IMR-90 (cell line): Measurements from ENCODE around the gene TRAPPC12. TPM values are rescaled to one million over a fixed set of nuclear protein-coding genes. Genes with fewer than 3 reads are reported as not detected.
A peak's percentile ranks its signal among the peaks of the same experiment; 100 is the strongest.

ENCODE experiments used
- ATAC-seq: fragments of 200-7000 bp; cut with Tn5 transposase; 2 replicates; pipeline ENCODE4 v1.9.1; 2020; ENCODE audit warnings: low read depth, mild to moderate bottlenecking, moderate library complexity
- BruUV-seq: library from RNA; stranded (reverse); fragments of 400-500 nt; replicated peaks from 2 replicates; lab custom pipeline; 2021; lab: Mats Ljungman, UMichigan
- CTCF ChIA-PET: fragments of 300-600 bp; formaldehyde crosslinking; extraction: SDS; loops from one replicate; lab custom pipeline; 2021; ENCODE audit warnings: antibody characterized with exemption; lab: Yijun Ruan, JAX
- POLR2A ChIA-PET: fragments of 300-600 bp; sonication (Branson Sonifier 250); formaldehyde crosslinking; loops from one replicate; lab custom pipeline; 2022; ENCODE audit warnings: antibody characterized with exemption; ENCODE audit not compliant: unreplicated experiment; lab: Charles Lee
- DNase-seq: peaks from one replicate; pipeline ENCODE4 v3.0.0; 2013
- H2AFZ ChIP-seq: replicated peaks from 2 replicates; pipeline ENCODE3; 2013; ENCODE audit warnings: low read length, mild to moderate bottlenecking; ENCODE audit not compliant: poor library complexity
- H2AK5ac ChIP-seq: 2 replicates; pipeline ENCODE4 v1.6.1; 2013; ENCODE audit warnings: low read depth, low read length, inconsistent platforms
- H2AK9ac ChIP-seq: replicated peaks from 2 replicates; pipeline ENCODE3; 2013; ENCODE audit warnings: mild to moderate bottlenecking, low read depth, low read length, moderate library complexity; ENCODE audit not compliant: poor library complexity
- H2BK120ac ChIP-seq: 2 replicates; pipeline ENCODE4 v1.6.1; 2013; ENCODE audit warnings: low read depth, low read length, inconsistent platforms
- H2BK15ac ChIP-seq: 3 replicates; pipeline ENCODE4 v1.6.1; 2013; ENCODE audit warnings: low read depth, low read length, inconsistent platforms
- H2BK20ac ChIP-seq: 2 replicates; pipeline ENCODE4 v1.6.1; 2013; ENCODE audit warnings: low read depth, mild to moderate bottlenecking, inconsistent platforms, low read length, moderate library complexity
- H2BK5ac ChIP-seq: 2 replicates; pipeline ENCODE4 v1.6.1; 2013; ENCODE audit warnings: mild to moderate bottlenecking, low read depth, low read length, inconsistent platforms; ENCODE audit not compliant: poor library complexity, severe bottlenecking
- H3K14ac ChIP-seq: replicated peaks from 2 replicates; pipeline ENCODE4 v1.6.1; 2013; ENCODE audit warnings: low read depth, low read length, inconsistent platforms
- H3K18ac ChIP-seq: 2 replicates; pipeline ENCODE4 v1.6.1; 2013; ENCODE audit warnings: low read depth, low read length, control low read depth
- H3K23ac ChIP-seq: 2 replicates; pipeline ENCODE4 v1.6.1; 2013; ENCODE audit warnings: low read depth, low read length, inconsistent platforms
- H3K27ac ChIP-seq: 2 replicates; pipeline ENCODE4 v1.5.1; 2013; ENCODE audit warnings: mild to moderate bottlenecking, control low read depth, low read length; ENCODE audit not compliant: insufficient read depth
- H3K27me3 ChIP-seq: 2 replicates; pipeline ENCODE4 v1.6.1; 2013; ENCODE audit warnings: low read length; ENCODE audit not compliant: control insufficient read depth, insufficient read depth
- H3K36me3 ChIP-seq: 2 replicates; pipeline ENCODE4 v1.6.1; 2013; ENCODE audit warnings: low read length, mixed read lengths; ENCODE audit not compliant: control insufficient read depth, insufficient read depth
- H3K4ac ChIP-seq: 2 replicates; pipeline ENCODE4 v1.6.1; 2013; ENCODE audit warnings: low read depth, low read length, inconsistent platforms
- H3K4me1 ChIP-seq: 2 replicates; pipeline ENCODE4 v1.6.1; 2013; ENCODE audit warnings: low read length, mixed read lengths; ENCODE audit not compliant: control insufficient read depth, insufficient read depth
- H3K4me2 ChIP-seq: 2 replicates; pipeline ENCODE4 v1.6.1; 2013; ENCODE audit warnings: low read depth, mild to moderate bottlenecking, control low read depth, low read length, moderate library complexity
- H3K4me3 ChIP-seq: 2 replicates; pipeline ENCODE4 v1.5.1; 2013; ENCODE audit warnings: low read depth, mild to moderate bottlenecking, control low read depth, low read length, moderate library complexity; ENCODE audit not compliant: insufficient read depth
- H3K56ac ChIP-seq: 2 replicates; pipeline ENCODE4 v1.6.1; 2013; ENCODE audit warnings: low read length, inconsistent platforms; ENCODE audit not compliant: insufficient read depth; ENCODE audit errors: extremely low read depth
- H3K79me1 ChIP-seq, 2 experiments: 2 replicates each; pipeline ENCODE4 v1.6.1; 2013; ENCODE audit warnings: low read length in 2 of 2, inconsistent platforms in 1 of 2, low read depth in 1 of 2
- H3K9ac ChIP-seq: 2 replicates; pipeline ENCODE4 v1.6.1; 2013; ENCODE audit warnings: low read depth, low read length, control low read depth
- H3K9me1 ChIP-seq: 2 replicates; pipeline ENCODE4 v1.6.1; 2013; ENCODE audit warnings: low read length, inconsistent platforms; ENCODE audit not compliant: insufficient read depth
- H3K9me3 ChIP-seq: 2 replicates; pipeline ENCODE4 v1.6.1; 2013; ENCODE audit warnings: low read length; ENCODE audit not compliant: control insufficient read depth, insufficient read depth
- H4K20me1 ChIP-seq: 2 replicates; pipeline ENCODE4 v1.6.1; 2013; ENCODE audit warnings: low read length, inconsistent platforms; ENCODE audit not compliant: insufficient read depth
- H4K5ac ChIP-seq: 2 replicates; pipeline ENCODE4 v1.6.1; 2013; ENCODE audit warnings: mild to moderate bottlenecking, low read depth, low read length, control low read depth
- H4K8ac ChIP-seq, 2 experiments: 2 replicates each; pipeline ENCODE4 v1.6.1; 2013; ENCODE audit warnings: low read depth in 2 of 2, low read length in 2 of 2, control low read depth in 1 of 2, inconsistent platforms in 1 of 2
- H4K91ac ChIP-seq: 2 replicates; pipeline ENCODE4 v1.6.1; 2013; ENCODE audit warnings: low read depth, low read length, inconsistent platforms; ENCODE audit not compliant: insufficient read depth
- BHLHE40 ChIP-seq: fragments of 150-350 bp; IDR thresholded peaks from 2 replicates; pipeline ENCODE4 v1.6.1; 2016; ENCODE audit warnings: mild to moderate bottlenecking, low read depth, low read length
- MXI1 ChIP-seq: IDR thresholded peaks from 2 replicates; pipeline ENCODE4 v1.6.1; 2012; ENCODE audit warnings: low read depth, mild to moderate bottlenecking, low read length, moderate library complexity, borderline replicate concordance
- RAD21 ChIP-seq: IDR thresholded peaks from 2 replicates; pipeline ENCODE4 v1.6.1; 2012; ENCODE audit warnings: low read length, improper control_type of control experiment
- SMC3 ChIP-seq: fragments of 150-350 bp; IDR thresholded peaks from 2 replicates; pipeline ENCODE4 v1.6.1; 2016; ENCODE audit warnings: low read depth, mild to moderate bottlenecking, antibody characterized with exemption, low read length, moderate library complexity
- USF2 ChIP-seq: fragments of 150-350 bp; IDR thresholded peaks from 2 replicates; pipeline ENCODE4 v1.6.1; 2017; ENCODE audit warnings: mild to moderate bottlenecking, antibody characterized with exemption, low read length, low read depth
- WGBS, 2 experiments: methylation state at CpG; one replicate each; pipeline versions ENCODE4 v1.1.5 to v1.1.7; 2013; ENCODE audit warnings: missing lambda C conversion rate in 2 of 2; ENCODE audit not compliant: insufficient read length in 1 of 2; ENCODE audit errors: extremely low coverage in 2 of 2; 5-methylcytosine and 5-hydroxymethylcytosine counted together
- dilution Hi-C: fragments of 300-500 bp; cut with HindIII; formaldehyde crosslinking; loops from one replicate; pipeline ENCODE4 v1.14.3; 2018; ENCODE audit warnings: low sequenced_read_pairs; ENCODE audit not compliant: unreplicated experiment
- in situ Hi-C: fragments of 300-500 bp; cut with MboI; formaldehyde crosslinking; loops from 3 replicates; pipeline ENCODE4 v1.14.3; 2019; ENCODE audit warnings: low sequenced_read_pairs, inconsistent platforms, mixed read lengths
- intact Hi-C: fragments of 100-400 bp; cut with micrococcal nuclease; formaldehyde crosslinking; loops from 2 replicates; pipeline ENCODE4 v1.10.0; 2022
- polyA plus RNA-seq, 3 experiments: library from polyadenylated mRNA; depleted of rRNA; stranded (reverse); fragments of >200 nt; gene quantifications; 2 replicates each; pipeline ENCODE4 v1.2.3, GENCODE V29; 2012; ENCODE audit warnings: low replicate concordance in 1 of 3
- total RNA-seq: library from RNA; depleted of rRNA; stranded (reverse); fragments of >200 nt; gene quantifications from 2 replicates; pipeline ENCODE4 v1.2.3, GENCODE V29; 2012

TRAPPC12 gene
- total and polyA plus RNA-seq, 2 of the 4 experiments (the other 2 are of a cell fraction): 25.8 to 69.9 TPM

- dilution Hi-C loops: no loop called here
- H2AK9ac ChIP-seq: no peak overlapping the region
- peaks cover 0 to 25% of the 10 kb centered on the region in 2 experiments; a peak in 2 of 4 replicates for H3K79me1 ChIP-seq
- peak overlapping the region; percentile 2 for H2BK5ac ChIP-seq
- no peak overlapping the region for H3K27ac ChIP-seq
- H3K4me3 ChIP-seq: no peak overlapping the region
- peaks cover 29% of the 10 kb centered on the region for H3K36me3 ChIP-seq
- H2BK20ac ChIP-seq: no peak overlapping the region
- CTCF ChIA-PET: no interaction called here
- H4K91ac ChIP-seq: no peak overlapping the region
- POLR2A ChIA-PET: no interaction called here
- WGBS, 2 experiments: 73% methylated on average over 2 of the region's 13 CpGs; no CpG with 5 or more reads in 1 of the 2 experiments
- no peak for DNase-seq
- H3K4me1 ChIP-seq: peaks cover 12% of the 10 kb centered on the region
- in situ Hi-C loops: no loop called here
- no TSS peak for BruUV-seq
- H4K20me1 ChIP-seq: no peaks in the 10 kb centered on the region
- H3K18ac ChIP-seq: no peak overlapping the region
- no peak overlapping the region for H2AFZ ChIP-seq
- peak overlapping the region; percentile 45 for H3K4ac ChIP-seq
- H3K9me1 ChIP-seq: peaks cover 7% of the 10 kb centered on the region
- H3K9me3 ChIP-seq: no peaks in the 10 kb centered on the region
- no peak overlapping the region for H3K4me2 ChIP-seq
- H2AK5ac ChIP-seq: peak overlapping the region; percentile 64; the same call in 1 of the 2 replicates
- H2BK120ac ChIP-seq: no peak overlapping the region; the same call in 1 of the 2 replicates
- no peak for TF ChIP-seq SMC3
- TF ChIP-seq MXI1: no peak
- TF ChIP-seq RAD21: no peak
- no peak for TF ChIP-seq BHLHE40
- TF ChIP-seq USF2: no peak
- no peak overlapping the region for H3K56ac ChIP-seq
- no peak overlapping the region for H4K8ac ChIP-seq
- no peak for ATAC-seq
- H4K5ac ChIP-seq: no peak overlapping the region
- no peak overlapping the region for H3K9ac ChIP-seq
- H3K23ac ChIP-seq: no peak overlapping the region
- intact Hi-C loops: no loop called here
- no peaks in the 10 kb centered on the region for H3K27me3 ChIP-seq
- no peak overlapping the region for H3K14ac ChIP-seq
- no peak overlapping the region for H2BK15ac ChIP-seq
These were observed 84.5 kb downstream of the TRAPPC12 start for GRCh38 chr2:3463944-3464343.
